ENCODE data around the gene EHD1. TPM values are rescaled to one million over a fixed set of nuclear protein-coding genes. Genes with fewer than 3 reads are reported as not detected.

EHD1 gene
- total and polyA plus RNA-seq, 2 of the 8 experiments (the other 6 are each of a cell fraction or from before 2014, with no cell fraction given): 31.5 to 42.9 TPM

DNA sequence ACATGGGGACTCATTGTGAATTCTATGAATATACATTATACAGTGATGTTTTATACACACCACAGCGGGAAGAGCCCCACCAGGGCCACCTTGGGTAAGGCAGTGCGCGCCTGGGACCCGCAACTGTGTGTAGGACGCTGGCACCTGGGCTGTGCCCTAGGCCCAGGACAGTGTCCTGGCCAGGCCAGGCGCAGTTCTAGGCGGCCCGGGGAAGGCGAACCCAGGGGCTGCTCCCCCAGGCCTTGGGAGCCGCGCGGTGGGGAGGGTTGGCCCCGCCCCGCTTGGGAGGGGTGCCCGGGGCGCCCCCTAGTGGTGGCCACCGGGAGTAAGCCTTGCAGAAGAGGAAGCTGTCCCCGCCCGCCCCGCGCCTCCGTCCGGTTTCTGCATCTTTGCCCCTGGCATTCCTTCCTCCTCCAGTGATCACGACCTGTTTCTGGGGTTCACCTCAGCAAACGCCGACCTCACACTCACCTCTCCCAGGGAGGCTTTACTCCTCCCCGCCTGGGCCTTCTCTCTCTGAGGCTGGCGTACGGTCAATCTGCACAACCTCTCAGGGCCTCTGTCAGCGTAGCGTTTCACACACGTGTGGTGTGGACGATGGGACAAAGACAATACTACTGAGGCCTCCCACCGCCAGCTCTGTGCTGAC is 9.5 kb upstream of the EHD1 start:
- peak; percentile 56 to 98 for DNase-seq (ENCODE audit: low read depth in 1 of 2, low spot score in 2 of 2)
- FAIRE-seq: no peak
- H3K4me3 ChIP-seq (ENCODE audit: extremely low read depth in 1 of 4, insufficient read depth in 2 of 4, low read depth in 3 of 4, low read length in 4 of 4): peak overlapping the region in 2 of 4 experiments; percentile 10 to 33; a peak in 2 of 8 replicates
- H4K91ac ChIP-seq (replicated peaks; ENCODE audit: insufficient read length, low read length): peak overlapping the region; percentile 98
- WGBS, 2 experiments (ENCODE audit: extremely low coverage in 1 of 2, insufficient coverage in 1 of 2, insufficient read length in 1 of 2, insufficient replicate concordance in 2 of 2, low coverage in 1 of 2, low lambda C conversion rate in 2 of 2, missing lambda C conversion rate in 1 of 2): 28% methylated on average over 19 of the region's 34 CpGs; no CpG with 5 or more reads in 1 of the 2 experiments
- POLR2A ChIA-PET (ENCODE audit: partially characterized antibody): interaction anchor here (0.8 to 24.6 kb wide), 5 partner anchors 11 to 153 kb away, joined by 3 to 408 read pairs (median 3); partner anchors contain the start of genes EHD1 and SAC3D1
- CTCF ChIA-PET (ENCODE audit: partially characterized antibody): interaction anchor here (0.5 to 32.2 kb wide), 27 partner anchors 7 to 159 kb away, joined by 3 to 1058 read pairs (median 4); partner anchors contain the start of genes ARL2, BATF2, CDC42BPG and EHD1
- no peak overlapping the region for H2AK5ac ChIP-seq (ENCODE audit: low read depth, low read length)
- no peaks in the 10 kb centered on the region for H3K79me1 ChIP-seq (ENCODE audit: low read depth, low read length)
- peak overlapping the region; percentile 82 for H4K5ac ChIP-seq (ENCODE audit: insufficient read length, low read depth, low read length)
- no peak overlapping the region for H3K27ac ChIP-seq (ENCODE audit: low read depth, low read length)
- peak overlapping the region; percentile 13; the same call in 1 of the 2 replicates for H2BK15ac ChIP-seq (ENCODE audit: low read length)
- peak overlapping the region; percentile 83 for H3K4ac ChIP-seq (replicated peaks; ENCODE audit: insufficient read length, low read depth, low read length)
- no peaks in the 10 kb centered on the region for H3K9me3 ChIP-seq (ENCODE audit: insufficient read depth in 2 of 2, low read depth in 1 of 2, low read length in 1 of 2)
- peak overlapping the region; percentile 93 for H2AFZ ChIP-seq (ENCODE audit: low read length)
- no peaks in the 10 kb centered on the region for H3K79me2 ChIP-seq (ENCODE audit: control insufficient read depth in 1 of 2, insufficient read depth in 2 of 2, low read length in 2 of 2)
- no peaks in the 10 kb centered on the region for H4K20me1 ChIP-seq (replicated peaks in 1 of 2; ENCODE audit: control insufficient read depth in 1 of 2, insufficient read depth in 2 of 2, low read length in 2 of 2)
- H3K4me2 ChIP-seq (ENCODE audit: insufficient read depth in 1 of 2, low read depth in 2 of 2, low read length in 2 of 2): peak overlapping the region; percentile 40 to 66
- peak overlapping the region; percentile 95 for H4K8ac ChIP-seq (ENCODE audit: extremely low read depth, insufficient read depth, low read length)
- H3K56ac ChIP-seq (replicated peaks; ENCODE audit: insufficient read length, low read depth, low read length): no peak overlapping the region
- H3K14ac ChIP-seq (ENCODE audit: insufficient read length): no peak overlapping the region
- H3K36me3 ChIP-seq (ENCODE audit: control insufficient read depth in 2 of 4, insufficient read depth in 4 of 4, low read length in 3 of 4): no peaks in the 10 kb centered on the region
- no peak overlapping the region for H3K23ac ChIP-seq (ENCODE audit: insufficient read length)
- H3K27me3 ChIP-seq (replicated peaks in 1 of 4; ENCODE audit: control insufficient read depth in 3 of 4, extremely low read depth in 1 of 4, insufficient read depth in 3 of 4, low read length in 3 of 4): no peaks in the 10 kb centered on the region; a peak in 1 of 7 replicates
- H2BK120ac ChIP-seq (replicated peaks; ENCODE audit: low read depth, low read length): peak overlapping the region; percentile 97
- peak overlapping the region in 1 of 4 experiments; percentile 20; a peak in 2 of 7 replicates for H3K9ac ChIP-seq (replicated peaks in 1 of 4; ENCODE audit: extremely low read depth in 1 of 4, low read depth in 3 of 4, low read length in 3 of 4)
- peak overlapping the region; percentile 19 for H3K18ac ChIP-seq (ENCODE audit: extremely low read depth, low read length)
- H2BK20ac ChIP-seq (ENCODE audit: low read length): no peak overlapping the region
- H3K23me2 ChIP-seq (ENCODE audit: low read depth, low read length): no peaks in the 10 kb centered on the region; the same call in 1 of the 2 replicates
- peak overlapping the region; percentile 79; the same call in 1 of the 2 replicates for H2BK5ac ChIP-seq (ENCODE audit: low read depth, low read length)
- H3K4me1 ChIP-seq (replicated peaks in 1 of 4; ENCODE audit: control insufficient read depth in 3 of 4, insufficient read depth in 4 of 4, low read length in 3 of 4): peaks cover 0 to 11% (median 8%) of the 10 kb centered on the region in 4 experiments; a peak in 6 of 7 replicates
- H2BK12ac ChIP-seq (ENCODE audit: low read depth, low read length): peak overlapping the region; percentile 21; the same call in 1 of the 2 replicates
- TF ChIP-seq TBP (IDR thresholded peaks at IDR 0.05; ENCODE audit: low read depth, low read length) (peak; percentile 43; the same call in 1 of the 2 replicates), YY1 (IDR thresholded peaks at IDR 0.05; ENCODE audit: low read depth, low read length) (peak; percentile 64; the same call in 1 of the 2 replicates), TEAD4 (IDR thresholded peaks at IDR 0.05; ENCODE audit: low read depth, low read length) (peak; percentile 35; the same call in 1 of the 2 replicates), FOSL1 (IDR thresholded peaks at IDR 0.05; ENCODE audit: insufficient read depth, low read depth, low read length) (no peak), RAD21 (IDR thresholded peaks at IDR 0.05 in 1 of 2, conservative IDR thresholded peaks at IDR 0.05 in 1 of 2; ENCODE audit: low read depth in 2 of 2, low read length in 2 of 2) (peak; percentile 32 to 49), GABPA (IDR thresholded peaks at IDR 0.05; ENCODE audit: borderline replicate concordance, insufficient read depth, low read length) (peak; percentile 80; the same call in 1 of the 2 replicates), TAF1 (IDR thresholded peaks at IDR 0.05; ENCODE audit: low read depth, low read length) (peak; percentile 52; the same call in 1 of the 2 replicates)
- TF ChIP-seq, protein P1, sequence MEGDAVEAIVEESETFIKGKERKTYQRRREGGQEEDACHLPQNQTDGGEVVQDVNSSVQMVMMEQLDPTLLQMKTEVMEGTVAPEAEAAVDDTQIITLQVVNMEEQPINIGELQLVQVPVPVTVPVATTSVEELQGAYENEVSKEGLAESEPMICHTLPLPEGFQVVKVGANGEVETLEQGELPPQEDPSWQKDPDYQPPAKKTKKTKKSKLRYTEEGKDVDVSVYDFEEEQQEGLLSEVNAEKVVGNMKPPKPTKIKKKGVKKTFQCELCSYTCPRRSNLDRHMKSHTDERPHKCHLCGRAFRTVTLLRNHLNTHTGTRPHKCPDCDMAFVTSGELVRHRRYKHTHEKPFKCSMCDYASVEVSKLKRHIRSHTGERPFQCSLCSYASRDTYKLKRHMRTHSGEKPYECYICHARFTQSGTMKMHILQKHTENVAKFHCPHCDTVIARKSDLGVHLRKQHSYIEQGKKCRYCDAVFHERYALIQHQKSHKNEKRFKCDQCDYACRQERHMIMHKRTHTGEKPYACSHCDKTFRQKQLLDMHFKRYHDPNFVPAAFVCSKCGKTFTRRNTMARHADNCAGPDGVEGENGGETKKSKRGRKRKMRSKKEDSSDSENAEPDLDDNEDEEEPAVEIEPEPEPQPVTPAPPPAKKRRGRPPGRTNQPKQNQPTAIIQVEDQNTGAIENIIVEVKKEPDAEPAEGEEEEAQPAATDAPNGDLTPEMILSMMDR (IDR thresholded peaks at IDR 0.05; ENCODE audit: control extremely low read depth in 1 of 3, insufficient read depth in 1 of 3, low read depth in 1 of 3, low read length in 3 of 3): peak in 2 of 3 experiments; percentile 81 to 92; a peak in 3 of 4 replicates
